CD14-positive monocyte (primary cell): Measurements from ENCODE around the gene ANKRD53. TPM values are rescaled to one million over a fixed set of nuclear protein-coding genes. Genes with fewer than 3 reads are reported as not detected.

ENCODE experiments used
- DNase-seq, 3 donors: peaks; one replicate each; pipeline ENCODE4 v3.0.0-alpha.2; 2011 to 2022
- H2AFZ ChIP-seq: 2 replicates; pipeline ENCODE4 v1.6.0; 2012; ENCODE audit warnings: mild to moderate bottlenecking, low read depth, low read length, inconsistent platforms; ENCODE audit not compliant: insufficient read depth, poor library complexity, severe bottlenecking
- H3K27ac ChIP-seq, 2 donors: 1 replicate in 1 of 2; 2 replicates in 1 of 2; pipeline ENCODE4 v1.5.1; 2012 to 2013; ENCODE audit warnings: low read length in 2 of 2, control low read depth in 1 of 2, inconsistent platforms in 1 of 2, low read depth in 1 of 2, mild to moderate bottlenecking in 1 of 2
- H3K27me3 ChIP-seq, 2 donors: one replicate each; pipeline versions ENCODE4 v1.6.0 to v1.6.1; 2011 to 2013; ENCODE audit warnings: low read length in 2 of 2; ENCODE audit not compliant: control insufficient read depth in 2 of 2, insufficient read depth in 2 of 2
- H3K36me3 ChIP-seq, 2 donors: replicated peaks in 1 of 2; 1 replicate in 1 of 2; 2 replicates in 1 of 2; pipeline versions ENCODE4 v1.5.1 to v1.6.1; 2012 to 2013; ENCODE audit warnings: low read length in 2 of 2, control low read depth in 1 of 2, inconsistent platforms in 1 of 2, mild to moderate bottlenecking in 1 of 2; ENCODE audit not compliant: insufficient read depth in 2 of 2, control insufficient read depth in 1 of 2
- H3K4me1 ChIP-seq, 2 donors: 1 replicate in 1 of 2; 2 replicates in 1 of 2; pipeline versions ENCODE4 v1.5.1 to v1.6.1; 2012 to 2013; ENCODE audit warnings: low read length in 2 of 2, control low read depth in 1 of 2, inconsistent platforms in 1 of 2, mild to moderate bottlenecking in 1 of 2, moderate library complexity in 1 of 2; ENCODE audit not compliant: insufficient read depth in 2 of 2, control insufficient read depth in 1 of 2
- H3K4me2 ChIP-seq: replicated peaks from 2 replicates; pipeline ENCODE3; 2012; ENCODE audit warnings: low read length, moderate library complexity, mild to moderate bottlenecking; ENCODE audit not compliant: poor library complexity, severe bottlenecking; ENCODE audit errors: extremely low read depth
- H3K4me3 ChIP-seq, 3 experiments: fragments of 200-600 bp in 1 of 3; sonication (generic) in 1 of 3; replicated peaks in 1 of 3; 1 replicate in 2 of 3; 2 replicates in 1 of 3; pipeline ENCODE4 v1.5.1; 2011 to 2013; ENCODE audit warnings: low read length in 3 of 3, mild to moderate bottlenecking in 3 of 3, control low read depth in 2 of 3, low read depth in 2 of 3, inconsistent platforms in 1 of 3, moderate library complexity in 1 of 3
- H3K79me2 ChIP-seq: 2 replicates; pipeline ENCODE4 v1.6.0; 2012; ENCODE audit warnings: mild to moderate bottlenecking, control low read depth, inconsistent platforms, low read length, moderate library complexity; ENCODE audit not compliant: insufficient read depth
- H3K9ac ChIP-seq: 2 replicates; pipeline ENCODE4 v1.6.0; 2017; ENCODE audit warnings: low read length, mild to moderate bottlenecking; ENCODE audit not compliant: insufficient read depth, poor library complexity, severe bottlenecking
- H3K9me3 ChIP-seq, 2 donors: replicated peaks in 1 of 2; 1 replicate in 1 of 2; 2 replicates in 1 of 2; pipeline versions ENCODE4 v1.5.1 to v1.6.1; 2012 to 2013; ENCODE audit warnings: low read length in 2 of 2, control low read depth in 1 of 2; ENCODE audit not compliant: control insufficient read depth in 1 of 2, insufficient read depth in 1 of 2
- H4K20me1 ChIP-seq: 2 replicates; pipeline ENCODE4 v1.6.0; 2012; ENCODE audit warnings: mild to moderate bottlenecking, low read length, control low read depth, moderate library complexity; ENCODE audit not compliant: insufficient read depth
- H3K27ac Mint-ChIP-seq, 7 donors: one replicate each; pipeline ENCODE4 v1.8.0; 2020; ENCODE audit warnings: mild to moderate bottlenecking in 7 of 7, mixed read lengths in 7 of 7, moderate library complexity in 6 of 7, inconsistent platforms in 2 of 7
- H3K27me3 Mint-ChIP-seq, 3 donors: one replicate each; pipeline ENCODE4 v1.8.0; 2021 to 2022; ENCODE audit warnings: low read depth in 3 of 3, mild to moderate bottlenecking in 3 of 3, mixed read lengths in 3 of 3, moderate library complexity in 3 of 3, inconsistent platforms in 1 of 3
- H3K36me3 Mint-ChIP-seq, 2 donors: one replicate each; pipeline ENCODE4 v1.8.0; 2020; ENCODE audit warnings: mixed read lengths in 2 of 2, inconsistent platforms in 1 of 2, mild to moderate bottlenecking in 1 of 2
- H3K4me1 Mint-ChIP-seq: one replicate; pipeline ENCODE4 v1.8.0; 2020; ENCODE audit warnings: mild to moderate bottlenecking, mixed read lengths
- H3K4me3 Mint-ChIP-seq, 2 donors: one replicate each; pipeline ENCODE4 v1.8.0; 2020; ENCODE audit warnings: mild to moderate bottlenecking in 2 of 2, mixed read lengths in 2 of 2, moderate library complexity in 1 of 2
- H3K9me3 Mint-ChIP-seq, 7 donors: one replicate each; pipeline ENCODE4 v1.8.0; 2020 to 2022; ENCODE audit warnings: mixed read lengths in 7 of 7, mild to moderate bottlenecking in 6 of 7, moderate library complexity in 6 of 7, inconsistent platforms in 2 of 7
- WGBS: methylation state at CpG from one replicate; pipeline ENCODE4 v1.1.5; 2013; ENCODE audit warnings: missing lambda C conversion rate; ENCODE audit not compliant: insufficient coverage; 5-methylcytosine and 5-hydroxymethylcytosine counted together
- intact Hi-C, 2 donors: fragments of 100-400 bp; cut with micrococcal nuclease; formaldehyde crosslinking; loops; one replicate each; pipeline versions ENCODE4 v1.15.0 to v1.15.1; 2023
- polyA plus RNA-seq, 3 donors: library from polyadenylated mRNA; depleted of rRNA in 1 of 3; unstranded in 2 of 3; stranded (reverse) in 1 of 3; fragments of 300-500 nt in 2 of 3; fragments of >200 nt in 1 of 3; fragmentation: Illumina TruSeq in 2 of 3; gene quantifications; 1 replicate in 2 of 3; 2 replicates in 1 of 3; pipeline ENCODE4 v1.2.3, GENCODE V29; 2012 to 2021
- TF ChIP-seq, protein P1 (sequence below): fragments of 200-600 bp; IDR thresholded peaks from one replicate; pipeline ENCODE4 v1.8.0; 2022; ENCODE audit warnings: antibody characterized with exemption, mild to moderate bottlenecking

The ANKRD53 gene
- polyA plus RNA-seq, 3 donors = 0.12 TPM; not detected in 2

DNA sequence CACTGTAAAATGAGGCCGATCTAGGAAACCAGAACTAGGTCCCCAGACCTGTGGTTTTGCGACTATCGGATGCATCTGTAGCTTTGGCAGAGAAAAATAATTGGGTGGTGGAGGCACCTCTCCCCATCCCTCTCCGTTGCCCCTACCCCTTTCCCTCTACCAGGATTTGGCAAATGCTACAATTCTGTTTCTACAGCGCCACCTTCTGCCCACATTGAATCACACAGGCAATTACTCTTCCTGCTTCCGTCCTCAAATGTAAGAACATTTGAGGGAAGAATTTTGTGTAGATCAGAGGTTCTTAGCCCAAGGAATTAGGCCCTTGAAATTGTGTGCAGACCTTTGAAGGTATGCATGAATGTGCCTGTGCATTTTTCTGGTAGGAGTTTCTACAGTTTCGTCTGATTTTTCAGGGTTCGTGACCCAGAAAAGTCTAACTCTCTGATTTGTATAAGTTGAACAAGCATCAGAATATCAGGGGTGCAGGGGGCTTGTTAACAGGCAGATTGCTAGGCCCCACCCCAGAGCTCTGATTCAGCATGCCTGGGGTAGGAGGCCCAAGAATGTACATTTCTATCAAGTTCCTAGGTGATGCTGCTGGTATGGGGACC lies 31.5 kb upstream of the ANKRD53 start:
- peaks cover 40 to 48% (median 43%) of the 10 kb centered on the region in 3 donors for H3K27me3 Mint-ChIP-seq
- peak; percentile 38 to 58 (median 54) for DNase-seq
- Histone ChIP-seq H3K9ac (no peak overlapping the region), H3K4me1 (peaks cover 8 to 9% of the 10 kb centered on the region in 2 donors), H3K4me3 (no peak overlapping the region), H3K36me3 (no peaks in the 10 kb centered on the region), H3K4me2 (no peak overlapping the region), H3K27me3 (peaks cover 11 to 29% of the 10 kb centered on the region in 2 donors), H3K79me2 (no peaks in the 10 kb centered on the region), H3K9me3 (no peaks in the 10 kb centered on the region), H2AFZ (no peak overlapping the region), H3K27ac (no peak overlapping the region), H4K20me1 (no peaks in the 10 kb centered on the region)
- H3K9me3 Mint-ChIP-seq = peaks cover 0 to 3% (median 0%) of the 10 kb centered on the region in 7 donors
- H3K4me3 Mint-ChIP-seq = peak overlapping the region in 1 of 2 donors; percentile 65
- peaks cover 0 to 5% of the 10 kb centered on the region in 2 donors for H3K36me3 Mint-ChIP-seq
- peaks cover 12% of the 10 kb centered on the region for H3K4me1 Mint-ChIP-seq
- TF ChIP-seq, protein P1, sequence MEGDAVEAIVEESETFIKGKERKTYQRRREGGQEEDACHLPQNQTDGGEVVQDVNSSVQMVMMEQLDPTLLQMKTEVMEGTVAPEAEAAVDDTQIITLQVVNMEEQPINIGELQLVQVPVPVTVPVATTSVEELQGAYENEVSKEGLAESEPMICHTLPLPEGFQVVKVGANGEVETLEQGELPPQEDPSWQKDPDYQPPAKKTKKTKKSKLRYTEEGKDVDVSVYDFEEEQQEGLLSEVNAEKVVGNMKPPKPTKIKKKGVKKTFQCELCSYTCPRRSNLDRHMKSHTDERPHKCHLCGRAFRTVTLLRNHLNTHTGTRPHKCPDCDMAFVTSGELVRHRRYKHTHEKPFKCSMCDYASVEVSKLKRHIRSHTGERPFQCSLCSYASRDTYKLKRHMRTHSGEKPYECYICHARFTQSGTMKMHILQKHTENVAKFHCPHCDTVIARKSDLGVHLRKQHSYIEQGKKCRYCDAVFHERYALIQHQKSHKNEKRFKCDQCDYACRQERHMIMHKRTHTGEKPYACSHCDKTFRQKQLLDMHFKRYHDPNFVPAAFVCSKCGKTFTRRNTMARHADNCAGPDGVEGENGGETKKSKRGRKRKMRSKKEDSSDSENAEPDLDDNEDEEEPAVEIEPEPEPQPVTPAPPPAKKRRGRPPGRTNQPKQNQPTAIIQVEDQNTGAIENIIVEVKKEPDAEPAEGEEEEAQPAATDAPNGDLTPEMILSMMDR = peak; percentile 92
- WGBS = 100% methylated on average over 1 of the region's 8 CpGs
- intact Hi-C loops = loop anchor here (5.0 kb wide), 2 partner anchors 75 to 155 kb away; partner anchors contain the start of gene FIGLA (in 1 of the 2)
- peak overlapping the region in 1 of 7 donors; percentile 30 for H3K27ac Mint-ChIP-seq

DNA sequence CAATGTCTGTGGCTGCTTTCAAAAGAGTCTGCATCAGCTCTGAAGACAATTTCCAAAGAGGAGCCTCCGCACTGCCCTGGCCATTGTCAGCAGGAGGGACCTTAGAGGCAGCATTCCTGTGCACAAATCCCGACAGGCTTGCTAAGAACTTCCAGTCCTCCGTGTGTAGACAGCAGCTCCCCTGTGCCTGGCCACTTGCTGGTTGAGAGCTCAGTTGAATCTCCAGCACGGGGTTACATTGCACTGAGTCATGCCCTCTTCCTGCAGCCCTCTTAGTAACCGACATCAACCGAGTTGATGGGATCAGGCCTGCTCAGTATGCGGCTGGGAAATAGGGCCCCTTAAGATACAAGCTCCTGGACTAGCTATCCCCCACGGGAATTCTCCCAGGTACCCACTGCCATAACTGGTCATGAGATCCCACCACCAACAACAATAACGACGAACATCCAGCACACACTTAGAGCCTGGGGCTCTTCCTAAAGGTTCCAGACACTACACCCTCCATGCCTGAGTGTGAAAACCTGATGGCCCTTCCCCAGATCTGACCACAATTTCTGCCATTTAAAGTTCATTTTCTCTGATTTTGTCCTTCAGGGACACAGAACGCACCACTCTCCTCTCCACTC lies 30.8 kb upstream of the ANKRD53 start:
- Histone ChIP-seq H3K9ac (no peak overlapping the region), H4K20me1 (no peaks in the 10 kb centered on the region), H3K79me2 (no peaks in the 10 kb centered on the region), H3K4me1 (peaks cover 8 to 9% of the 10 kb centered on the region in 2 donors), H3K4me3 (peak overlapping the region in 1 of 3 experiments; percentile 56), H3K4me2 (no peak overlapping the region), H3K9me3 (no peaks in the 10 kb centered on the region), H3K27me3 (peaks cover 11 to 32% of the 10 kb centered on the region in 2 donors), H3K27ac (no peak overlapping the region), H2AFZ (peak overlapping the region; percentile 68), H3K36me3 (no peaks in the 10 kb centered on the region)
- Mint-ChIP-seq H3K4me1 (peaks cover 12% of the 10 kb centered on the region), H3K36me3 (peaks cover 0 to 5% of the 10 kb centered on the region in 2 donors), H3K9me3 (peaks cover 0 to 3% (median 0%) of the 10 kb centered on the region in 7 donors), H3K4me3 (peak overlapping the region in 1 of 2 donors; percentile 96), H3K27me3 (peaks cover 43 to 51% (median 46%) of the 10 kb centered on the region in 3 donors), H3K27ac (peak overlapping the region in 1 of 7 donors; percentile 38)
- peak in 1 of 3 donors; percentile 30 for DNase-seq
- WGBS = 43% methylated on average over 11 of the region's 11 CpGs
- TF ChIP-seq, protein P1 = no peak
- intact Hi-C loops = loop anchor here (5.0 kb wide), 2 partner anchors 75 to 155 kb away; partner anchors contain the start of gene FIGLA (in 1 of the 2)
